PFSK-1 (cell line): ENCODE measurements around the gene PRKN.

Source experiments
- FOXP2 ChIP-seq: optimal IDR thresholded peaks from 2 replicates; pipeline ENCODE3; 2011; ENCODE audit warnings: borderline replicate concordance, control low read depth, inconsistent platforms; ENCODE audit not compliant: insufficient read depth; ENCODE audit errors: extremely low read length, extremely low read depth
- POLR2AphosphoS5 ChIP-seq: IDR thresholded peaks from 2 replicates; pipeline ENCODE4 v1.6.1; 2012; ENCODE audit warnings: low read depth, mild to moderate bottlenecking, control low read depth, low read length, moderate library complexity
- REST ChIP-seq, 2 experiments: IDR thresholded peaks; 2 replicates each; pipeline versions ENCODE4 v1.6.1 to v1.8.0; 2011 to 2012; ENCODE audit warnings: low read depth in 2 of 2, low read length in 2 of 2, control low read depth in 1 of 2, inconsistent platforms in 1 of 2, mild to moderate bottlenecking in 1 of 2, moderate library complexity in 1 of 2; ENCODE audit not compliant: insufficient read depth in 1 of 2
- SIN3A ChIP-seq: IDR thresholded peaks from 2 replicates; pipeline ENCODE4 v1.6.1; 2012; ENCODE audit warnings: mild to moderate bottlenecking, low read length, moderate library complexity, borderline replicate concordance; ENCODE audit not compliant: insufficient read depth
- TAF1 ChIP-seq: IDR thresholded peaks from 2 replicates; pipeline ENCODE4 v1.6.1; 2012; ENCODE audit warnings: low read length, control low read depth, borderline replicate concordance; ENCODE audit not compliant: insufficient read depth

Gene PRKN

GRCh38 chr6:162070639-162071038, 656.9 kb downstream of the PRKN start:
- TF ChIP-seq REST (IDR thresholded peaks at IDR 0.05; ENCODE audit: insufficient read depth in 1 of 2, low read depth in 2 of 2, low read length in 2 of 2) (no peak), FOXP2 (no peak), POLR2AphosphoS5 (no peak), TAF1 (no peak), SIN3A (no peak)

- TF ChIP-seq POLR2AphosphoS5 (no peak), FOXP2 (no peak), REST (IDR thresholded peaks at IDR 0.05; ENCODE audit: insufficient read depth in 1 of 2, low read depth in 2 of 2, low read length in 2 of 2) (no peak), SIN3A (no peak), TAF1 (no peak)
These were observed 657.6 kb downstream of the PRKN start for GRCh38 chr6:162069995-162070394.

DNA sequence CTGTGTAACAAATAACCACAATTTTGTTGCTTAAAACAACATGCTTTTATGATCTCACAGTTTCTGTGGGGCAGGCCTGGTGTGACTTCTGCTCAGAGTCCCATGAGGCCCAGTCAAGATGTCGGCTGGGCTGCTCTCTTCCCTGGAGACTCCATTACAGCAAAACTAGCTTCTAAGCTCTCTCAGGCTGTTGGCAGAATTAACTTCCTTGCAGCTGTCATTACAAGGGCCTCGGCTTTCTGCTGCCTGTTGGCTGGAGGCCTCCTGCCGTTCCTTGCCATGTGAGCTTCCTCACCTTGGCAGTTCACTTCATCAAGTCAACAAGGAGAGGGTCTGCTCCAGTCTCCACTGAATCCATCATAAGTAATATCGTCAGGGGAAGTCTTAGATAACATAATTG, 659.2 kb downstream of the PRKN start:
- TF ChIP-seq TAF1 (no peak), SIN3A (no peak), REST (IDR thresholded peaks at IDR 0.05; ENCODE audit: insufficient read depth in 1 of 2, low read depth in 2 of 2, low read length in 2 of 2) (no peak), FOXP2 (no peak), POLR2AphosphoS5 (no peak)

DNA sequence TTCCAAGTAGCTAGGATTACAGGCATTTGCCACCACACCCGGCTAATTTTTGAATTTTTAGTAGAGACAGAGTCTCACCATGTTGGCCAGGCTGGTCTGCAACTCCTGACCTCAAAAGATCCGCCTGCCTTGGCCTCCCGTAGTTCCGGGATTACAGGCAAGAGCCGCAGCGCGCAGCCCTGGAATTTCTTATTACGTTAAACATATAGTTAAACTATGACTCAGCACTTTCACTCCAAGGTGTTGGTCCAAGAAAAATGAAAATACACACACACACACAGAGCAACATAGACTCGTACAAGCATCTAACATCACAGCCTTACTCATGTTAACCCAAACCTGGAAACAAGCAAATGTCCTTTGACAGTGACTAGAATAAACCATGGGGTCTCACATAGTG, 663.9 kb downstream of the PRKN start:
- no peak for TF ChIP-seq TAF1
- no peak for TF ChIP-seq SIN3A
- no peak for TF ChIP-seq FOXP2
- no peak for TF ChIP-seq REST (IDR thresholded peaks at IDR 0.05; ENCODE audit: insufficient read depth in 1 of 2, low read depth in 2 of 2, low read length in 2 of 2)

GRCh38 chr6:162058281-162058875, 669.2 kb downstream of the PRKN start:
- no peak for TF ChIP-seq TAF1
- no peak for TF ChIP-seq REST (IDR thresholded peaks at IDR 0.05; ENCODE audit: insufficient read depth in 1 of 2, low read depth in 2 of 2, low read length in 2 of 2)
- no peak for TF ChIP-seq SIN3A
- TF ChIP-seq FOXP2, result no peak
- TF ChIP-seq POLR2AphosphoS5, result no peak
